ENCODE data around the gene DDX24.

The DDX24 gene

DNA sequence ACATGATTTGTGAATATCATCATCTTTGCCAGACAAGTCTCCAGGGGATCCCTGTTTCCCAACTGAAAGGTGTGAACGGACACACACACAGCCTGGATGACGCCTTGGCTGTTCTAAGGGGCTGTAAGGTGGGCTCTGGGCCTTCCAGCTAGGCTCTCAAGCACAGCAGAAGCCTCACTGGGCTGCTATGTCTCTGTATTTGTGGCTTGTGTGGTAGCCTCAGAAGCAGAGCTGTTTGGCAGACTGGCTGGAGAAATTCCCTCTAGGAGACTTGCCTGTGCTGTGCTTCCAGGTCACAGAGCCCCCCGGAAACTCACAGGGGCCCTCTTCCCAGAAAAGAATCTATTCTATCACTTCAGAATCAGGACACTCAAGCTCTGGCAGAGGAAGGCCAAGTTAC, 33.4 kb downstream of the DDX24 start:
- no peak overlapping the region for H3K4me2 ChIP-seq (ENCODE audit: low read length)
- H3K27me3 ChIP-seq (ENCODE audit: insufficient read depth, low read length, poor library complexity), result no peaks in the 10 kb centered on the region
- H4K8ac ChIP-seq (ENCODE audit: low read depth, low read length), result no peak overlapping the region
- no peaks in the 10 kb centered on the region for H3K4me1 ChIP-seq (ENCODE audit: control insufficient read depth, low read depth, low read length)
- no peak overlapping the region for H2BK120ac ChIP-seq (ENCODE audit: low read depth, low read length)
- H3K4ac ChIP-seq (ENCODE audit: low read depth, low read length), result no peak overlapping the region
- H2BK15ac ChIP-seq (replicated peaks; ENCODE audit: low read depth), result no peak overlapping the region
- H3K18ac ChIP-seq (ENCODE audit: low read length), result no peak overlapping the region
- H3K56ac ChIP-seq (ENCODE audit: low read length), result no peak overlapping the region
- peaks cover 20% of the 10 kb centered on the region for H3K36me3 ChIP-seq (ENCODE audit: control insufficient read depth, insufficient read depth, low read length)
- H2BK5ac ChIP-seq (ENCODE audit: low read length), result no peak overlapping the region
- no peak overlapping the region for H4K5ac ChIP-seq (ENCODE audit: low read length)
- H3K79me1 ChIP-seq (ENCODE audit: low read length), result no peaks in the 10 kb centered on the region
- no peak overlapping the region for H3K23ac ChIP-seq (ENCODE audit: low read length)
- no peak overlapping the region for H3K9ac ChIP-seq (ENCODE audit: low read length)
- DNase-seq, result no peak
- H3K79me2 ChIP-seq (ENCODE audit: control insufficient read depth, insufficient read depth, low read length), result no peaks in the 10 kb centered on the region
- no peak overlapping the region for H3K4me3 ChIP-seq (ENCODE audit: low read length)
- no peak overlapping the region for H3K27ac ChIP-seq (ENCODE audit: low read depth, low read length)
- WGBS (ENCODE audit: extremely low coverage, insufficient coverage, low lambda C conversion rate), result no CpG with 5 or more reads among the region's 3 CpGs
- no peak overlapping the region for H2AK5ac ChIP-seq (ENCODE audit: low read length)

DNA sequence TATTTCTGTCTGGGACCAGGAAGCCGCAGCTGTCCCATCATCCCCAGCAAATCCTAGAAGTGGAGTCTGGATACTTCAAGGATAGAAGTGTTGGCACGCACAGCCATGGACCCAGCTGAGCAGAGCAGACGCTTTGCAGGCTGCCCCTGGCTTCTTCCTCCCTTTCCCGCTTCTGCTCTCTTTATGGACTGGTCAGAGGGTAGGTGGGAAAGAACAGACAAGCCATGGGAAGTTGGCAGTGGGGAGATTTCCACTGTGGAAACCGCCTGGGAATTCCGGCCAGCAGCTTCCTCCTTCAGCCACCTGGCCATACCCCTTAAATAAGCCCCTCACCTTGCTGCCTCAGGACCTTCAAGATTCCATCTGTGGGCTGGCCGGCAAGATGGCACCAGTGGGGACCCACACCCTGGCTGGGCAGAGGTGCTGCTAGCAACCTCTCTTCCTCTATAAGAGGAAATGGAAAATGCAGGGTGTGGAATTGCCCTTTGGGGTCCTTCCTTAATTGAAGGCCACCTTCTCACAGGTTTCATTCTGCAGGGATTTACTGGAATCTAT, 34.2 kb downstream of the DDX24 start:
- Histone ChIP-seq H3K4me1 (ENCODE audit: control insufficient read depth, low read depth, low read length) (no peaks in the 10 kb centered on the region), H3K27me3 (ENCODE audit: insufficient read depth, low read length, poor library complexity) (no peaks in the 10 kb centered on the region), H3K4me3 (ENCODE audit: low read length) (no peak overlapping the region), H3K79me1 (ENCODE audit: low read length) (no peaks in the 10 kb centered on the region), H2BK5ac (ENCODE audit: low read length) (no peak overlapping the region), H3K4me2 (ENCODE audit: low read length) (no peak overlapping the region), H2BK120ac (ENCODE audit: low read depth, low read length) (no peak overlapping the region), H3K56ac (ENCODE audit: low read length) (no peak overlapping the region), H2BK15ac (replicated peaks; ENCODE audit: low read depth) (no peak overlapping the region), H3K4ac (ENCODE audit: low read depth, low read length) (no peak overlapping the region), H2AK5ac (ENCODE audit: low read length) (no peak overlapping the region), H3K23ac (ENCODE audit: low read length) (no peak overlapping the region), H3K36me3 (ENCODE audit: control insufficient read depth, insufficient read depth, low read length) (peaks cover 19% of the 10 kb centered on the region), H3K9ac (ENCODE audit: low read length) (no peak overlapping the region), H4K8ac (ENCODE audit: low read depth, low read length) (no peak overlapping the region), H4K5ac (ENCODE audit: low read length) (no peak overlapping the region), H3K18ac (ENCODE audit: low read length) (no peak overlapping the region), H3K27ac (ENCODE audit: low read depth, low read length) (no peak overlapping the region), H3K79me2 (ENCODE audit: control insufficient read depth, insufficient read depth, low read length) (no peaks in the 10 kb centered on the region)
- no CpG with 5 or more reads among the region's 7 CpGs for WGBS (ENCODE audit: extremely low coverage, insufficient coverage, low lambda C conversion rate)
- DNase-seq, result no peak

DNA sequence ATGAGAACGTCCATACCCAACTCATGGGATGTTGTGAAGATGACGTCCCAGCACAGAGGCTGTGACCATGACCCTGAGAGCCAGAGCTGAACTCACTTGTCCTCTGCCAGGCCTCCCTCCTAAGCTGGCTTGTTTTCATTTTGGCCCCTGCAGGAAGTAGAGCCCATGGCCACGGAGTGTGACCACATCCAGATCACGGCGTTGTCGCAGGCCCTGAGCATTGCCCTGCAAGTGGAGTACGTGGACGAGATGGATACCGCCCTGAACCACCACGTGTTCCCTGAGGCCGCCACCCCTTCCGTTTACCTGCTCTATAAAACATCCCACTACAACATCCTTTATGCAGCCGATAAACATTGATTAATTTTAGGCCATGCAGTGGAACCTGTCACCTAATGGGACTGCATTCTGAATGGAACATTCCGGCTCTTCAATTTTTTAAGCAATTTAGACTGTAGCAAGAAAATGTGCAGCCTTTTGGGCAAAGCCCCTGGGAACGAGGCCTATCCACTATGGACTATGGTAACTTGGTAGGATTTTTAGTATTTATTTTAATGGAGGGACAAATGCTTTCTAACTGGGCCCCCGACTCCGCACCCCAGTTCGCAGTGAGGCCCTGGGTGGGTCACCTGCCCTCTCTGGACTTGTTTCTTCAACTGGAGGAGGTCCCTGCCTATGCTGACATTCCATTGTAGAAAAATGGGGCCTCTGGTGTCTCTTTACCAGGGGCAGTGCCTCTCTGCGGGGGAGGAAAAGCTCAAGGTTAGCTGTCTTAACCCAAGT, 35.2 kb downstream of the DDX24 start:
- Histone ChIP-seq H3K4me1 (ENCODE audit: control insufficient read depth, low read depth, low read length) (no peaks in the 10 kb centered on the region), H2BK15ac (replicated peaks; ENCODE audit: low read depth) (no peak overlapping the region), H3K18ac (ENCODE audit: low read length) (no peak overlapping the region), H2BK5ac (ENCODE audit: low read length) (no peak overlapping the region), H3K36me3 (ENCODE audit: control insufficient read depth, insufficient read depth, low read length) (peaks cover 19% of the 10 kb centered on the region), H3K79me2 (ENCODE audit: control insufficient read depth, insufficient read depth, low read length) (no peaks in the 10 kb centered on the region), H3K4ac (ENCODE audit: low read depth, low read length) (no peak overlapping the region), H4K8ac (ENCODE audit: low read depth, low read length) (no peak overlapping the region), H3K23ac (ENCODE audit: low read length) (no peak overlapping the region), H2AK5ac (ENCODE audit: low read length) (no peak overlapping the region), H3K9ac (ENCODE audit: low read length) (no peak overlapping the region), H3K4me3 (ENCODE audit: low read length) (no peak overlapping the region), H3K56ac (ENCODE audit: low read length) (no peak overlapping the region), H2BK120ac (ENCODE audit: low read depth, low read length) (no peak overlapping the region), H3K79me1 (ENCODE audit: low read length) (no peaks in the 10 kb centered on the region), H3K4me2 (ENCODE audit: low read length) (no peak overlapping the region), H4K5ac (ENCODE audit: low read length) (no peak overlapping the region), H3K27ac (ENCODE audit: low read depth, low read length) (no peak overlapping the region), H3K27me3 (ENCODE audit: insufficient read depth, low read length, poor library complexity) (no peaks in the 10 kb centered on the region)
- no CpG with 5 or more reads among the region's 19 CpGs for WGBS (ENCODE audit: extremely low coverage, insufficient coverage, low lambda C conversion rate)
- no peak for DNase-seq

DNA sequence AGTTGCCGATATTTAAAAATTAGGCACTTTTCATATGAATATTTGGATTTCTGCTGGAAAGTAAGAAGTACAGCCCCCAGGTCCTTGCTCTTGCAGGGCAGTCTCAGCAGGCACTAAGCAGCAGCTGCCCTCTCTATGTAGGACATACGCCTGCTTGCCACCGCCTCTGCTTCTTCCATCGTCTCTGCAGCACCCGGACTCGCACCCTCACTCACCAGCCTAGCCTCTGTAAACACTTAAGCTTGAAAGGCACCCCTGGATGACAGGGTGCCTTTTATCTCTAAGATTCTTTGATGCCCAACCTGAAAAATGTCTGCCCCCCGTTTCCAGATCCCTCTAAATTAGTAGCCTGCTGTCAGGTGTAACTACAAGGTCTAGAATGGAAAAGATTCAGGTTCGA, 35.9 kb downstream of the DDX24 start:
- Histone ChIP-seq H3K4ac (ENCODE audit: low read depth, low read length) (no peak overlapping the region), H3K4me1 (ENCODE audit: control insufficient read depth, low read depth, low read length) (no peaks in the 10 kb centered on the region), H2BK5ac (ENCODE audit: low read length) (no peak overlapping the region), H4K5ac (ENCODE audit: low read length) (no peak overlapping the region), H3K4me2 (ENCODE audit: low read length) (no peak overlapping the region), H3K36me3 (ENCODE audit: control insufficient read depth, insufficient read depth, low read length) (peaks cover 13% of the 10 kb centered on the region), H3K18ac (ENCODE audit: low read length) (no peak overlapping the region), H2AK5ac (ENCODE audit: low read length) (no peak overlapping the region), H2BK15ac (replicated peaks; ENCODE audit: low read depth) (no peak overlapping the region), H3K9ac (ENCODE audit: low read length) (no peak overlapping the region), H3K27me3 (ENCODE audit: insufficient read depth, low read length, poor library complexity) (no peaks in the 10 kb centered on the region), H2BK120ac (ENCODE audit: low read depth, low read length) (no peak overlapping the region), H3K79me1 (ENCODE audit: low read length) (no peaks in the 10 kb centered on the region), H3K4me3 (ENCODE audit: low read length) (no peak overlapping the region), H3K27ac (ENCODE audit: low read depth, low read length) (no peak overlapping the region), H3K23ac (ENCODE audit: low read length) (no peak overlapping the region), H4K8ac (ENCODE audit: low read depth, low read length) (no peak overlapping the region), H3K79me2 (ENCODE audit: control insufficient read depth, insufficient read depth, low read length) (no peaks in the 10 kb centered on the region), H3K56ac (ENCODE audit: low read length) (no peak overlapping the region)
- no CpG with 5 or more reads among the region's 8 CpGs for WGBS (ENCODE audit: extremely low coverage, insufficient coverage, low lambda C conversion rate)
- no peak for DNase-seq

DNA sequence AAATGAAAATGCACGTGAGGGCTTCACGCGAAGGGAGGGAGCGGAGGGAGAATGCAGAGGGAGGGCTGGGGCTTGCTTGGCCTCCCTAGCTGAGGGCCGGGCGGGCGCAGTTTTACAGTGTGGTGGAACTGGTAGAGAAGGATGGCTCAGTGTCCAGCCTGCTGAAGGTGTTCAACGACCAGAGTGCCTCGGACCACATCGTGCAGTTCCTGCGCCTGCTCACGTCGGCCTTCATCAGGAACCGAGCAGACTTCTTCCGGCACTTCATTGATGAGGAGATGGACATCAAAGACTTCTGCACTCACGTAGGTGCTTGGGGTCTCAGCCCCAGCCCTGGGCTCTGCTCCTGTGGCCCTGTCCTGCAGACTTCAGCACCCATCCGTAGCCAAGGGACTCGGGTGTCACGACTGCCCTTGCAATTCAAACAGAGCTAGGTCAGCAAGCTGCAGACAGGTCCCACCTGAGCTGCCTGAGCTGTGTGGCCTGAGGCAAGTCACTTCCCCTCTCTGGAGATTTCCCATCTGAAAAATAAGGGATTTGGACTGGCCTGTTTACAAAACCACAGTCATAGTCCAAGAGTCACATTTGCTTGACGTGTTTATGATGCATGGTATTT, 36.4 kb downstream of the DDX24 start:
- Histone ChIP-seq H3K4me2 (ENCODE audit: low read length) (no peak overlapping the region), H2BK5ac (ENCODE audit: low read length) (no peak overlapping the region), H2BK15ac (replicated peaks; ENCODE audit: low read depth) (no peak overlapping the region), H3K79me2 (ENCODE audit: control insufficient read depth, insufficient read depth, low read length) (no peaks in the 10 kb centered on the region), H3K4me1 (ENCODE audit: control insufficient read depth, low read depth, low read length) (no peaks in the 10 kb centered on the region), H3K36me3 (ENCODE audit: control insufficient read depth, insufficient read depth, low read length) (peaks cover 11% of the 10 kb centered on the region), H3K27me3 (ENCODE audit: insufficient read depth, low read length, poor library complexity) (no peaks in the 10 kb centered on the region), H4K8ac (ENCODE audit: low read depth, low read length) (no peak overlapping the region), H3K27ac (ENCODE audit: low read depth, low read length) (no peak overlapping the region), H3K4ac (ENCODE audit: low read depth, low read length) (no peak overlapping the region), H2BK120ac (ENCODE audit: low read depth, low read length) (no peak overlapping the region), H4K5ac (ENCODE audit: low read length) (no peak overlapping the region), H3K18ac (ENCODE audit: low read length) (no peak overlapping the region), H2AK5ac (ENCODE audit: low read length) (no peak overlapping the region), H3K23ac (ENCODE audit: low read length) (no peak overlapping the region), H3K9ac (ENCODE audit: low read length) (no peak overlapping the region), H3K56ac (ENCODE audit: low read length) (no peak overlapping the region), H3K79me1 (ENCODE audit: low read length) (no peaks in the 10 kb centered on the region), H3K4me3 (ENCODE audit: low read length) (no peak overlapping the region)
- WGBS (ENCODE audit: extremely low coverage, insufficient coverage, low lambda C conversion rate), result no CpG with 5 or more reads among the region's 20 CpGs
- DNase-seq, result no peak

Measured in mesendoderm (in vitro differentiated cells).